ENCODE measurements around the gene SOD2.

The SOD2 gene

DNA sequence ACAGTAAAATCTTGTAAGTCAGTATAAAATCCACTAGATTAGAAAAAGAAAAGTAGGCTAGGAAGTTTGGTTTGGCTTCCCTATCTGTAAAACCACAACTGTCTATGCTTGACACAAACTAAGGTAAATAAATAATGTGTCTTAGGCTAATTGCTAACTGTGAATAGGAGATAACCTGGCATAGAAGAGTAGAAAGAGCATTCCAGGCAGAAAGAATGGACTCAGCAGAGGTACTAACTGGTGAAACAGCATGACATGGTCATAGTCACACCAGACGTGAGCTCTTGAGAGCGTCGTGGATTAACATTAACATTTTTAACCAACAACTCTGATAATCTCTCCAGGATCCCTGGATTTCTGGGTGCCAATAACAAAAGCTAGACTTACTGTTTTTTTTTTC, 25.6 kb upstream of the SOD2 start:
- H4K20me1 ChIP-seq (ENCODE audit: insufficient read depth, low read length), result no peaks in the 10 kb centered on the region
- peaks cover 16% of the 10 kb centered on the region for H3K79me2 ChIP-seq (ENCODE audit: low read length)
- no peaks in the 10 kb centered on the region for H3K36me3 ChIP-seq (replicated peaks; ENCODE audit: low read depth, low read length)
- H3K27me3 ChIP-seq (ENCODE audit: low read depth, low read length), result no peaks in the 10 kb centered on the region
- no peak overlapping the region for H2AFZ ChIP-seq (ENCODE audit: low read depth, low read length)
- no peaks in the 10 kb centered on the region for H3K4me1 ChIP-seq (ENCODE audit: low read length)
- no peak overlapping the region for H3K4me3 ChIP-seq (ENCODE audit: low read length)
- H3K9ac ChIP-seq (ENCODE audit: low read length), result no peak overlapping the region
- TF ChIP-seq EZH2phosphoT487 (IDR thresholded peaks at IDR 0.05; ENCODE audit: low read depth), result no peak
- TF ChIP-seq, protein P1, sequence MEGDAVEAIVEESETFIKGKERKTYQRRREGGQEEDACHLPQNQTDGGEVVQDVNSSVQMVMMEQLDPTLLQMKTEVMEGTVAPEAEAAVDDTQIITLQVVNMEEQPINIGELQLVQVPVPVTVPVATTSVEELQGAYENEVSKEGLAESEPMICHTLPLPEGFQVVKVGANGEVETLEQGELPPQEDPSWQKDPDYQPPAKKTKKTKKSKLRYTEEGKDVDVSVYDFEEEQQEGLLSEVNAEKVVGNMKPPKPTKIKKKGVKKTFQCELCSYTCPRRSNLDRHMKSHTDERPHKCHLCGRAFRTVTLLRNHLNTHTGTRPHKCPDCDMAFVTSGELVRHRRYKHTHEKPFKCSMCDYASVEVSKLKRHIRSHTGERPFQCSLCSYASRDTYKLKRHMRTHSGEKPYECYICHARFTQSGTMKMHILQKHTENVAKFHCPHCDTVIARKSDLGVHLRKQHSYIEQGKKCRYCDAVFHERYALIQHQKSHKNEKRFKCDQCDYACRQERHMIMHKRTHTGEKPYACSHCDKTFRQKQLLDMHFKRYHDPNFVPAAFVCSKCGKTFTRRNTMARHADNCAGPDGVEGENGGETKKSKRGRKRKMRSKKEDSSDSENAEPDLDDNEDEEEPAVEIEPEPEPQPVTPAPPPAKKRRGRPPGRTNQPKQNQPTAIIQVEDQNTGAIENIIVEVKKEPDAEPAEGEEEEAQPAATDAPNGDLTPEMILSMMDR (IDR thresholded peaks at IDR 0.05; ENCODE audit: low read depth, low read length), result no peak
- H3K27ac ChIP-seq (ENCODE audit: low read length), result no peak overlapping the region
- H3K9me3 ChIP-seq (ENCODE audit: insufficient read depth, low read length), result no peaks in the 10 kb centered on the region
- H3K4me2 ChIP-seq (ENCODE audit: low read length), result no peak overlapping the region

GRCh38 chr6:159716247-159717096, 23.4 kb upstream of the SOD2 start:
- Histone ChIP-seq H3K4me3 (ENCODE audit: low read length) (no peak overlapping the region), H3K27me3 (ENCODE audit: low read depth, low read length) (no peaks in the 10 kb centered on the region), H3K9ac (ENCODE audit: low read length) (no peak overlapping the region), H3K79me2 (ENCODE audit: low read length) (no peaks in the 10 kb centered on the region), H3K36me3 (replicated peaks; ENCODE audit: low read depth, low read length) (no peaks in the 10 kb centered on the region), H3K9me3 (ENCODE audit: insufficient read depth, low read length) (no peaks in the 10 kb centered on the region), H4K20me1 (ENCODE audit: insufficient read depth, low read length) (no peaks in the 10 kb centered on the region), H3K4me2 (ENCODE audit: low read length) (no peak overlapping the region), H2AFZ (ENCODE audit: low read depth, low read length) (no peak overlapping the region), H3K27ac (ENCODE audit: low read length) (no peak overlapping the region), H3K4me1 (ENCODE audit: low read length) (no peaks in the 10 kb centered on the region)
- TF ChIP-seq, protein P1 (IDR thresholded peaks at IDR 0.05; ENCODE audit: low read depth, low read length), result no peak
- no peak for TF ChIP-seq EZH2phosphoT487 (IDR thresholded peaks at IDR 0.05; ENCODE audit: low read depth)

DNA sequence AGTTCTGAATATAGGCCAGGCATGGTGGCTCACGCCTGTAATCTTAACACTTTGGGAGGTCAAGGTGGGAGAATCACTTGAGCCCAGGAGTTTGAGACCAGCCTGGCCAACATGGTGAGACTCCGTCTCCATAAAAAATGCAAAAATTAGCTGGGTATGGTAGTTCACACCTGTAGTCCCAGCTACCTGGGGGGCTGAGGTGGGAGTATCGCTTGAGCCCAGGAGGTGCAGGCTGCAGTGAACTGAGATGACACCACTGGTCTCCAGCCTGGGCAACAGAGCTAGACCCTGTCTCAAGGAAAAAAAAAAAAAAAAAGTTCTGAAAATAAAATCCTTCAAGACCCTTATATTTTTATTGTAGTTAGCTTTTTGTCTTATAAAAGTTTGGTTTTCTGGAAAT, 22.6 kb upstream of the SOD2 start:
- H3K4me3 ChIP-seq (ENCODE audit: low read length), result no peak overlapping the region
- no peak overlapping the region for H2AFZ ChIP-seq (ENCODE audit: low read depth, low read length)
- no peaks in the 10 kb centered on the region for H3K27me3 ChIP-seq (ENCODE audit: low read depth, low read length)
- H4K20me1 ChIP-seq (ENCODE audit: insufficient read depth, low read length), result no peaks in the 10 kb centered on the region
- H3K27ac ChIP-seq (ENCODE audit: low read length), result no peak overlapping the region
- no peak for TF ChIP-seq EZH2phosphoT487 (IDR thresholded peaks at IDR 0.05; ENCODE audit: low read depth)
- TF ChIP-seq, protein P1 (IDR thresholded peaks at IDR 0.05; ENCODE audit: low read depth, low read length), result no peak
- no peak overlapping the region for H3K9ac ChIP-seq (ENCODE audit: low read length)
- no peaks in the 10 kb centered on the region for H3K9me3 ChIP-seq (ENCODE audit: insufficient read depth, low read length)
- H3K4me1 ChIP-seq (ENCODE audit: low read length), result no peaks in the 10 kb centered on the region
- H3K36me3 ChIP-seq (replicated peaks; ENCODE audit: low read depth, low read length), result no peaks in the 10 kb centered on the region
- H3K79me2 ChIP-seq (ENCODE audit: low read length), result no peaks in the 10 kb centered on the region
- H3K4me2 ChIP-seq (ENCODE audit: low read length), result no peak overlapping the region

DNA sequence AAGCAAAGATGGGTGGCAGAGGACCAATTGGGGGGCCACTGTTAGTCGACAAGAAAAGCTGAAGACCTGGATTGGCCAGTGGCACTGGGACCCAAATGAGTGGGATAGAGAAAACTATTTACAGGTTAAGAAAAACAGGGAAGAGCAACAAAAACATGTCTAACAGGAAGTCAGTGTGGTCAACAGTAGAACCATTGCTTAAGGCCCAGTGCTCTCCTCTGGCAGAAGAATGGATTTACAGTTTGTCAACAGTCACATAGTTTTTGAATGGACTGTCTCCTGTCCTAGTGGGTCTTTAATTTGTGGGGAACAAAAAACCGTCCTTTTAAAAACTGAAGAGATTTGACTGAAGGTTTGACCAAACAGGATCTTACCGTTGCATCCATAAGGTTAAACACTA, 22.1 kb upstream of the SOD2 start:
- H3K27me3 ChIP-seq (ENCODE audit: low read depth, low read length), result no peaks in the 10 kb centered on the region
- H3K36me3 ChIP-seq (replicated peaks; ENCODE audit: low read depth, low read length), result no peaks in the 10 kb centered on the region
- no peak for TF ChIP-seq EZH2phosphoT487 (IDR thresholded peaks at IDR 0.05; ENCODE audit: low read depth)
- TF ChIP-seq, protein P1 (IDR thresholded peaks at IDR 0.05; ENCODE audit: low read depth, low read length), result no peak
- H3K9ac ChIP-seq (ENCODE audit: low read length), result no peak overlapping the region
- H3K27ac ChIP-seq (ENCODE audit: low read length), result no peak overlapping the region
- no peaks in the 10 kb centered on the region for H3K4me1 ChIP-seq (ENCODE audit: low read length)
- no peak overlapping the region for H2AFZ ChIP-seq (ENCODE audit: low read depth, low read length)
- H3K9me3 ChIP-seq (ENCODE audit: insufficient read depth, low read length), result no peaks in the 10 kb centered on the region
- H3K79me2 ChIP-seq (ENCODE audit: low read length), result no peaks in the 10 kb centered on the region
- no peak overlapping the region for H3K4me2 ChIP-seq (ENCODE audit: low read length)
- H4K20me1 ChIP-seq (ENCODE audit: insufficient read depth, low read length), result no peaks in the 10 kb centered on the region
- no peak overlapping the region for H3K4me3 ChIP-seq (ENCODE audit: low read length)
